ENCODE data around the gene NPBWR2. TPM values are rescaled to one million over a fixed set of nuclear protein-coding genes. Genes with fewer than 3 reads are reported as not detected.
"Not testable (repeated sequence)": the region's sequence is repeated elsewhere in the genome, so short reads cannot be mapped to it uniquely, and the experiment has no call there.

The NPBWR2 gene
- total and polyA plus RNA-seq, 4 donors = not detected

DNA sequence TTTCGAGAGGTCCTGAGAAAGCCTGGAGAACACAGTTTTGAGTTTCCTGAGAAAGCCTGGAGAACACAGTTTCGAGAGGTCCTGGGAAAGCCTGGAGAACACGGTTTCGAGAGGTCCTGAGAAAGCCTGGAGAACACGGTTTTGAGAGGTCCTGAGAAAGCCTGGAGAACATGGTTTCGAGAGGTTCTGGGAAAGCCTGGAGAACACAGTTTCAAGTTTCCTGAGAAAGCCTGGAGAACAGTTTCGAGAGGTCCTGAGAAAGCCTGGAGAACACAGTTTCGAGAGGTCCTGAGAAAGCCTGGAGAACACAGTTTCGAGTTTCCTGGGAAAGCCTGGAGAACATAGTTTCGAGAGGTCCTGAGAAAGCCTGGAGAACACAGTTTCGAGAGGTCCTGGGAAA, 16.2 kb upstream of the NPBWR2 start:
- not testable (repeated sequence) for ATAC-seq (ENCODE audit: low FRiP score); DNase-seq; H3K9me3 ChIP-seq (ENCODE audit: control insufficient read depth, low read length)

GRCh38 chr20:64122927-64123326, 15.6 kb upstream of the NPBWR2 start:
- H3K9me3 ChIP-seq (ENCODE audit: control insufficient read depth, low read length); H3K27ac ChIP-seq (ENCODE audit: low read depth in 1 of 2, low read length in 2 of 2); DNase-seq; ATAC-seq (ENCODE audit: low FRiP score); H3K4me1 ChIP-seq (ENCODE audit: control insufficient read depth in 1 of 2, insufficient read depth in 2 of 2, low read length in 2 of 2); intact Hi-C loops (cut with DNase I); H3K36me3 ChIP-seq (ENCODE audit: control insufficient read depth in 1 of 2, insufficient read depth in 2 of 2, low read length in 1 of 2); H3K4me3 ChIP-seq (ENCODE audit: low read length in 2 of 2); H3K27me3 ChIP-seq (ENCODE audit: control insufficient read depth in 1 of 2, insufficient read depth in 2 of 2, low read length in 1 of 2): not testable (repeated sequence)
- 82 to 86% methylated on average over 11 of the region's 11 CpGs for WGBS, 2 donors

More for the DNA sequence above, 16.2 kb upstream of the NPBWR2 start:
- WGBS, 2 donors = 82 to 83% methylated on average over 11 of the region's 11 CpGs
- H3K27ac ChIP-seq (ENCODE audit: low read depth in 1 of 2, low read length in 2 of 2); H3K27me3 ChIP-seq (ENCODE audit: control insufficient read depth in 1 of 2, insufficient read depth in 2 of 2, low read length in 1 of 2); intact Hi-C loops (cut with DNase I); H3K4me1 ChIP-seq (ENCODE audit: control insufficient read depth in 1 of 2, insufficient read depth in 2 of 2, low read length in 2 of 2); H3K4me3 ChIP-seq (ENCODE audit: low read length in 2 of 2); H3K36me3 ChIP-seq (ENCODE audit: control insufficient read depth in 1 of 2, insufficient read depth in 2 of 2, low read length in 1 of 2): not testable (repeated sequence)

GRCh38 chr20:64121586-64121985, 14.2 kb upstream of the NPBWR2 start:
- no peaks in the 10 kb centered on the region for H3K36me3 ChIP-seq (ENCODE audit: control insufficient read depth in 1 of 2, insufficient read depth in 2 of 2, low read length in 1 of 2)
- H3K4me1 ChIP-seq (ENCODE audit: control insufficient read depth in 1 of 2, insufficient read depth in 2 of 2, low read length in 2 of 2) = no peaks in the 10 kb centered on the region
- DNase-seq (peak; percentile 13 to 53), ATAC-seq (ENCODE audit: low FRiP score) (no peak)
- H3K9me3 ChIP-seq (ENCODE audit: control insufficient read depth, low read length) = no peaks in the 10 kb centered on the region
- intact Hi-C loops (cut with DNase I) = loop anchor here in 1 of 2 donors (2.0 kb wide), 1 partner anchor 83 kb away; no protein-coding TSS in a partner anchor
- 77 to 82% methylated on average over 12 of the region's 12 CpGs for WGBS, 2 donors
- no peaks in the 10 kb centered on the region for H3K27me3 ChIP-seq (ENCODE audit: control insufficient read depth in 1 of 2, insufficient read depth in 2 of 2, low read length in 1 of 2)
- no peak overlapping the region for H3K4me3 ChIP-seq (ENCODE audit: low read length in 2 of 2)
- H3K27ac ChIP-seq (ENCODE audit: low read depth in 1 of 2, low read length in 2 of 2) = no peak overlapping the region

DNA sequence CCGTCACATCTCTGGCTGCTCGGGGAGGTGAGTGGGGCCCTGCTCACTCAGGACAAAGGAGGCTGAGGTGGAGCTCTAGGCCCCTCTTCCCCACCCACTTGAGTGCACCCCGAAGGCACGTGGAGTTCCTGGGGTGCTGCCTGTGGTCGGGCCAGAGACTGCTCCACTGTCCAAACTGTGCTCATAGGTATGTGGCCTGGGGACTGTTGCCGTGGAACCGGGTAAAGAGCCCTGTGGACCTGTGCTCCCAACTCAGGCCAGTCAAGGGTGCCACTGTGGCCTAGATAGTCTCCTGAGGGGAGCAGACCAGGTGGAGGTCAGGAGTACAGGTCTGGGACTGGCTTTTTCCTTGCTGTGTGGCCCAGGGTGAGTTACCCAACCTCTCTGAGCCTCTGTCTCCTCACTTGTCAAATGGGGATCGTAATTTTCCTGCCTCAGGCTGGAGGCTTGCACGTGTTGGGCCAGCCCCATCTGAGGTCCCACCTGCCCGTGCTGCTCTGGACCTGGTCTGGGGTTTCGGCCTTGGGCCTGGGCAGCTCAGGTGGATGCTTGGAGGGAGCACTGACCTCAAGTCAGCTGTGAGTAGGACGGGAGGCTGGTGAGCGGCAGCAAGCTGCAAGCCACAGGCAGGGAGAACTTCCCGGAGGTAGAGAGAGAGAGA, 12.4 kb upstream of the NPBWR2 start:
- intact Hi-C loops (cut with DNase I) = loop anchor here (1.0 to 2.0 kb wide), 2 partner anchors 81 kb away; no protein-coding TSS in a partner anchor
- H3K27ac ChIP-seq (ENCODE audit: low read depth in 1 of 2, low read length in 2 of 2) = no peak overlapping the region
- 61 to 62% methylated on average over 13 to 14 of the region's 14 CpGs for WGBS, 2 donors
- H3K9me3 ChIP-seq (ENCODE audit: control insufficient read depth, low read length) = no peaks in the 10 kb centered on the region
- DNase-seq (peak; percentile 36 to 55), ATAC-seq (ENCODE audit: low FRiP score) (peak; percentile 26)
- no peaks in the 10 kb centered on the region for H3K36me3 ChIP-seq (ENCODE audit: control insufficient read depth in 1 of 2, insufficient read depth in 2 of 2, low read length in 1 of 2)
- no peaks in the 10 kb centered on the region for H3K27me3 ChIP-seq (ENCODE audit: control insufficient read depth in 1 of 2, insufficient read depth in 2 of 2, low read length in 1 of 2)
- no peak overlapping the region for H3K4me3 ChIP-seq (ENCODE audit: low read length in 2 of 2)
- no peaks in the 10 kb centered on the region for H3K4me1 ChIP-seq (ENCODE audit: control insufficient read depth in 1 of 2, insufficient read depth in 2 of 2, low read length in 2 of 2)

- WGBS, 2 donors = 78 to 82% methylated on average over 8 of the region's 8 CpGs
- ATAC-seq (ENCODE audit: low FRiP score) (no peak), DNase-seq (no peak)
- intact Hi-C loops (cut with DNase I) = no loop called here
- no peaks in the 10 kb centered on the region for H3K27me3 ChIP-seq (ENCODE audit: control insufficient read depth in 1 of 2, insufficient read depth in 2 of 2, low read length in 1 of 2)
- H3K9me3 ChIP-seq (ENCODE audit: control insufficient read depth, low read length) = no peaks in the 10 kb centered on the region
- H3K27ac ChIP-seq (ENCODE audit: low read depth in 1 of 2, low read length in 2 of 2) = no peak overlapping the region
- H3K4me1 ChIP-seq (ENCODE audit: control insufficient read depth in 1 of 2, insufficient read depth in 2 of 2, low read length in 2 of 2) = no peaks in the 10 kb centered on the region
- no peaks in the 10 kb centered on the region for H3K36me3 ChIP-seq (ENCODE audit: control insufficient read depth in 1 of 2, insufficient read depth in 2 of 2, low read length in 1 of 2)
- no peak overlapping the region for H3K4me3 ChIP-seq (ENCODE audit: low read length in 2 of 2)
Measured at GRCh38 chr20:64119301-64119680, 11.9 kb upstream of the NPBWR2 start.

DNA sequence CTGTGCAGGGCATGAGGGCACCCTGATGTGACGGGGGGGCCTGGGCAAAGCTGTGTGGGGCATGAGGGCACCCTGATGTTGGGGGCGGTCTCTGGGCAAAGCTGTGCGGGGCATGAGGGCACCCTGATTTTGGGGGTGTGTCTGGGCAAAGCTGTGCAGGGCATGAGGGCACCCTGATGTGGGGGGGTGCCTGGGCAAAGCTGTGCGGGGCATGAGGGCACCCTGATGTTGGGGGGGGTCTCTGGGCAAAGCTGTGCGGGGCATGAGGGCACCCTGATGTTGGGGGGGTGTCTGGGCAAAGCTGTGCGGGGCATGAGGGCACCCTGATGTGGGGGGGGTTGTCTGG, 10.0 kb upstream of the NPBWR2 start:
- H3K4me3 ChIP-seq (ENCODE audit: low read length in 2 of 2); DNase-seq; H3K27ac ChIP-seq (ENCODE audit: low read depth in 1 of 2, low read length in 2 of 2); ATAC-seq (ENCODE audit: low FRiP score); H3K9me3 ChIP-seq (ENCODE audit: control insufficient read depth, low read length); H3K36me3 ChIP-seq (ENCODE audit: control insufficient read depth in 1 of 2, insufficient read depth in 2 of 2, low read length in 1 of 2); H3K27me3 ChIP-seq (ENCODE audit: control insufficient read depth in 1 of 2, insufficient read depth in 2 of 2, low read length in 1 of 2); H3K4me1 ChIP-seq (ENCODE audit: control insufficient read depth in 1 of 2, insufficient read depth in 2 of 2, low read length in 2 of 2); intact Hi-C loops (cut with DNase I): not testable (repeated sequence)
- 70 to 96% methylated on average over 3 to 6 of the region's 6 CpGs for WGBS, 2 donors

DNA sequence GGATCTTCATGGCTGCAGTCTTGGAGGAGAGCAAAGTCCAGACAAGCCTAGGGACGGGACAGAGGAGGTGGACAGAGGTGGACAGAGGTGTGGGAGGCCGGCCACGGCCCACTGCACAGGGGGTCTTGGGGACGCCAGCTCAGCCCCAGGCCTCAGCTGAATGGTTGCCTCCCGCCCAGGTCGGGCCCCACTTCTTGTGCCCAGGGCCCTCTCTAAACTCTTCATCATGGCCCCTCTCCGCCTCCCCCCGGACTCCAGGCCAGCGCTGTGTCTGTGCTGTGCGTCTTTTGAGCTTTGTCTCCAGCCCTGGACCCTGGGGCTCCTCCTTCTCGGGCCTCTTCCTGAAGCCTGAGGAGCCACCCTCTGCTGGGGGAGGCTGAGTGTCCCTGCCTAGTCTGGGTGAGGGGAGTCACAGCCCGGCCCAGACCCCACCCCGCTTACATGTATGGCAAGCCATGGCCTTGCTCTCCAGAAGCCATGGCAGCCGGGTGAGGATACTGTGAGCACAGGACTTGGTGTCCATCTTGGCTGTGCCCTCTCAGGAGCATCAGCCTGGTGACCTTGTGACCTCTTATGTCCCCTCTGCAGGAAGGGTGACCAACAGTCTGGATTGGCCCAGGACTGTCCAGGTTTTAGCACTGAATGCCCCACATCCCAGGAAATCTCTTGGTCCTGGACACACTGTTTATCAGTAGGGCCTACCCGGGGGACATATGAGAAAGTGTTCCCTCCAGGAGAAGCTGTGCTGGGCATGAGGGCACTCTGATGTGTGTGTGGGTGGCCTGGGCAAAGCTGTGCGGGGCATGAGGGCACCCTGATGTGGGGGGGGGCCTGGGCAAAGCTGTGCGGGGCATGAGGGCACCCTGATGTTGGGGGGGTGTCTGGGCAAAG, 9.4 kb upstream of the NPBWR2 start:
- no peaks in the 10 kb centered on the region for H3K4me1 ChIP-seq (ENCODE audit: control insufficient read depth in 1 of 2, insufficient read depth in 2 of 2, low read length in 2 of 2)
- H3K27ac ChIP-seq (ENCODE audit: low read depth in 1 of 2, low read length in 2 of 2) = no peak overlapping the region
- no peaks in the 10 kb centered on the region for H3K36me3 ChIP-seq (ENCODE audit: control insufficient read depth in 1 of 2, insufficient read depth in 2 of 2, low read length in 1 of 2)
- WGBS, 2 donors = 77 to 82% methylated on average over 13 to 17 of the region's 17 CpGs
- no peak overlapping the region for H3K4me3 ChIP-seq (ENCODE audit: low read length in 2 of 2)
- no peaks in the 10 kb centered on the region for H3K9me3 ChIP-seq (ENCODE audit: control insufficient read depth, low read length)
- intact Hi-C loops (cut with DNase I) = no loop called here
- peak; percentile 45 to 60 for DNase-seq
- no peaks in the 10 kb centered on the region for H3K27me3 ChIP-seq (ENCODE audit: control insufficient read depth in 1 of 2, insufficient read depth in 2 of 2, low read length in 1 of 2)
- ATAC-seq (ENCODE audit: low FRiP score) = no peak

DNA sequence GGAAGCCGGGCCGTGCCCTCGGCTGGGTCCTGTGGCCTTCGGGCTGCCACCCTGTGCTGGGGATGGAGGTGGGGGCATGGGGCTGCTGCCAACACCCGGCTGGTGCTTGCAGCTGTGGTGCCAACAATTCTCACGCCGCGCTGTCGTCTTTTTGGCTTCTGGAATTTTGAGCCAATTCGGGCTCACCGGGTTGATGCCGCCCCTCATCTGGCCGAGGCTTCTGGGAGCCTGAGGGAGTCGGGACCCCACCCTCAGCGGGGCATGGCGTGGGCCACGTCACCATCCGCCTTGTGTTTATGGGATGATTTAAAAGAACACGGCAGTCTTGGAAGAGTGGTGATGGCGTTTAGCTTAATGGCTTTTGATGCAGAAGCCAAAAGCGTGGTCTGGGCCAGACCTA, 8.7 kb upstream of the NPBWR2 start:
- Histone ChIP-seq H3K27ac (ENCODE audit: low read depth in 1 of 2, low read length in 2 of 2) (no peak overlapping the region), H3K4me1 (ENCODE audit: control insufficient read depth in 1 of 2, insufficient read depth in 2 of 2, low read length in 2 of 2) (no peaks in the 10 kb centered on the region), H3K36me3 (ENCODE audit: control insufficient read depth in 1 of 2, insufficient read depth in 2 of 2, low read length in 1 of 2) (no peaks in the 10 kb centered on the region), H3K4me3 (ENCODE audit: low read length in 2 of 2) (no peak overlapping the region), H3K9me3 (ENCODE audit: control insufficient read depth, low read length) (no peaks in the 10 kb centered on the region), H3K27me3 (ENCODE audit: control insufficient read depth in 1 of 2, insufficient read depth in 2 of 2, low read length in 1 of 2) (no peaks in the 10 kb centered on the region)
- ATAC-seq (ENCODE audit: low FRiP score) (no peak), DNase-seq (peak in 1 of 2 donors; percentile 69)
- intact Hi-C loops (cut with DNase I) = no loop called here
- 77 to 80% methylated on average over 21 of the region's 21 CpGs for WGBS, 2 donors
